Mucosa of descending colon (tissue), 3 donors: ENCODE measurements around the gene YWHAE. TPM values are rescaled to one million over a fixed set of nuclear protein-coding genes. Genes with fewer than 3 reads are reported as not detected.
"Not testable (repeated sequence)": the region's sequence is repeated elsewhere in the genome, so short reads cannot be mapped to it uniquely, and the experiment has no call there.

Experiments used
- ATAC-seq: fragments of 200-7000 bp; cut with Tn5 transposase; one replicate; pipeline ENCODE4 v1.9.1; 2020; ENCODE audit warnings: mild to moderate bottlenecking, moderate library complexity
- DNase-seq, 3 donors: peaks; one replicate each; pipeline ENCODE4 v3.0.0-alpha.2; 2020
- H3K36me3 ChIP-seq: fragments of 200-600 bp; one replicate; pipeline ENCODE4 v1.8.0; 2021; ENCODE audit warnings: low read depth, mild to moderate bottlenecking
- H3K4me1 ChIP-seq: fragments of 200-600 bp; one replicate; pipeline ENCODE4 v1.8.0; 2021; ENCODE audit warnings: low read depth, mild to moderate bottlenecking
- H3K4me3 ChIP-seq: fragments of 200-600 bp; one replicate; pipeline ENCODE4 v1.8.0; 2021; ENCODE audit warnings: mild to moderate bottlenecking
- H3K9me3 ChIP-seq: fragments of 200-600 bp; one replicate; pipeline ENCODE4 v1.8.0; 2021; ENCODE audit warnings: mild to moderate bottlenecking
- CTCF ChIP-seq: fragments of 200-600 bp; IDR thresholded peaks from one replicate; pipeline ENCODE4 v1.8.0; 2022; ENCODE audit warnings: antibody characterized with exemption, mild to moderate bottlenecking
- intact Hi-C, 2 donors: fragments of 100-400 bp; cut with DNase I in 1 of 2; cut with micrococcal nuclease in 1 of 2; formaldehyde crosslinking; loops; one replicate each; pipeline versions ENCODE4 v1.11.0 to v1.11.1; 2022; cut with DNase I, micrococcal nuclease
- total RNA-seq, 3 donors: library from RNA; stranded (reverse); fragmentation: NEBNext Ultra II Directional in 2 of 3; extraction: Animal tissue kit (Norgen Biotek cat#: 25700) in 2 of 3; gene quantifications; one replicate each; pipeline versions ENCODE4 v1.2.1 to v1.2.4, GENCODE V29; 2021 to 2023
- donor health status: DM: no; HTN: no; CAD: no; lungs with moderate emphysema.
- donor health status: DM: no; HTN: no; CAD: no.
- donor health status: DM: no; HTN: yes; CAD: no.

YWHAE gene
- total RNA-seq, 3 donors from 2014 or later = 370 to 494 (median 380) TPM

DNA sequence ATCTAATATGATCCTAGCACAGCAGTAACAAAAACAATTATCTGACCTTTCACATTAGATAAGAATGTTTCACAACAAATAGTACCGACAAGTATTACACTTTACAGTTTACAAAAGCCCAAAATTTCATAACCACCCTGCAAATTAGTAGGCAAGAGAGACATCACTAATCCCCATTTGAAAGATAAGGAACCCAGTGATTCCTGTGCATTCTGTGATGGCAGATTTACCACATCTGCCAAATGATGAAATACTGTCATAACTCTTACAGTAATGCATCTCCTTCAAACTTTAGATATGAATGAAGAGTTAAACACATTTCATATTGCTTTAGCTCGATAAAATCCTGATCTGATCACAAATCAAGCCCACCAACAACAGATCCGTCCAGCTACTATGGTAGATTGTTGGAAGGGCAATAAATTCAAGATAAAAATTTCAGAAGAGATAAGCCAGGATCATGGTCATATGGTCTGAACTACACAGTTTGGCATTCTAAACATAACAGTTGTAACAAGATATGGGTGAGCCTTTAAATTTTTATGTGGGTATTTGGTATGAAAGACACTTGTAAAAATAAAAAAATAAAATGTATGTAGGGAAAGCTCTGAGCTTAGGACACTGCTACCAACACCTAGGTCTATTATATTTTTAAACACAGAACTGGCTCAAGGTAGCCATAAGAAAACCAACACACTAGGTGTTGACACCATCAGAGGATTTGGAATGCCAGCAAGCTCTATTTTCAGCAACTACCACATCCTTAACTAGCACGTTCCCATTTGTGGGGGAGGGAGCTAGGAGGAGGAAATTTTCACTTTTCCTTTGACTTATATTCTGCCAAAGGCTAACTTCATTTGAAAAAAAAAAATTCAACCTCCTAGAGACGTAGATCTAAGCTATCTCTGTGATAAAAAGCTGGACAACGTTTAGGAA is 9.3 kb downstream of the YWHAE start:
- intact Hi-C loops = no loop called here
- DNase-seq = no peak
- peaks cover 80% of the 10 kb centered on the region for H3K4me1 ChIP-seq
- no peak overlapping the region for H3K4me3 ChIP-seq
- no peak for ATAC-seq
- H3K9me3 ChIP-seq = no peaks in the 10 kb centered on the region
- no peak for TF ChIP-seq CTCF
- no peaks in the 10 kb centered on the region for H3K36me3 ChIP-seq

DNA sequence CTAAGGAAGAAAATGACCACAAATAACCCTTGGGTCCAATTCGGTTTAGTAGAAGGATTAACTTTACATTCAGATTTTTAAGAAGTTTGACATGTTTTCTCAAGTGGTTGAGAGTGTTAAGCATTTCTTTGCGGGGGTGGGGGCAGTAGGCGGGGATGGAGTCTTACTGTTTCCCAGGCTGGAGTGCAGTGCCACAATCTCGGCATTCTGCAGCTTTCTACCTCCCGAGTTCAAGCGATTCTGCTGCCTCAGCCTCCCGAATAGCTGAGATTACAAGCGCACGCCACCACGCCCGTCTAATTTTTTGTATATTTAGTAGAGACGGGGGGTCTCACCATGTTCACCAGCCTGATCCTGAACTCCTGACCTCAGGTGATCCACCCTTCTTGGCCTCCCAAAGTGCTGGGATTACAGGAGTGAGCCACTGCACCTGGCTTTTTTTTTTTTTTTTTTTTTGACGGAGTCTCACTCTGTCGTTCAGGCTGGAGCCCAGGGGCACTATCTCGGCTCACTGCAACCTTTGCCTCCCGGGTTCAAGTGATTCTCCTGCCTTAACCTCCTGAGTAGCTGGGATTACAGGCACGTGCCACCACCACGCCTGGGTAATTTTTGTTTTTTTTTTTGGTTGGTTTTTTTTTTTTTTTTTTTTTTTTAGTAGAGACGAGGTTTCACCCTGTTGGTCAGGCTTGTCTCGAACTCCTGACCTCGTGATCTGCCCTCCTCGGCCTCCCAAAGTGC is 12.4 kb downstream of the YWHAE start:
- intact Hi-C loops, H3K9me3 ChIP-seq, H3K4me3 ChIP-seq, DNase-seq, H3K36me3 ChIP-seq, ATAC-seq: not testable (repeated sequence)
- peaks cover 66% of the 10 kb centered on the region for H3K4me1 ChIP-seq

DNA sequence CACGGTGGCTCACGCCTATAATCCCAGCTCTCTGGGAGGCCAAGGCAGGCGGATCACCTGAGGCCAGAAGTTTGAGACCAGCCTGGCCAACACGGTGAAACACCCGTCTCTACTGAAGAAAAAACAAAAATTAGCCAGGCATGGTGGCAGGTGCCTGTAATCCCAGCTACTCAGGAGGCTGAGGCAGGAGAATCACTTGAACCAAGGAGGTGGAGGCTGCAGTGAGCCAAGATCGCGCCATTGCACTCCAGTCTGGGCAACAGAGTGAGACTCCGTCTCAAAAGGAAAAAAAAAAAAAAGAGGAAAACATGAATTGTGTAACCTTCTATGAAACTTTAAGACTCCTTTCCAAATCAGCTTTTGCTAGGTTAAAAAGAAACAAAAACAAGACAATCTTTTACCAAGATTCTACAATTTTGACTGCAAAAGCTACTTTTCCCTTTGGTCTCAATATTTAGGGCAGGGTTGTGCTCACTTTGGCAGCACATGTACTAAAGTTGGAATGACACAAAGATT is 13.3 kb downstream of the YWHAE start:
- intact Hi-C loops, H3K9me3 ChIP-seq, H3K36me3 ChIP-seq, ATAC-seq, H3K4me3 ChIP-seq, DNase-seq: not testable (repeated sequence)
- peaks cover 58% of the 10 kb centered on the region for H3K4me1 ChIP-seq

GRCh38 chr17:1386265-1386664 is 13.8 kb downstream of the YWHAE start:
- H3K4me3 ChIP-seq = no peak overlapping the region
- ATAC-seq (no peak), DNase-seq (no peak)
- intact Hi-C loops = no loop called here
- no peaks in the 10 kb centered on the region for H3K36me3 ChIP-seq
- no peaks in the 10 kb centered on the region for H3K9me3 ChIP-seq
- TF ChIP-seq CTCF = no peak
- peaks cover 57% of the 10 kb centered on the region for H3K4me1 ChIP-seq

DNA sequence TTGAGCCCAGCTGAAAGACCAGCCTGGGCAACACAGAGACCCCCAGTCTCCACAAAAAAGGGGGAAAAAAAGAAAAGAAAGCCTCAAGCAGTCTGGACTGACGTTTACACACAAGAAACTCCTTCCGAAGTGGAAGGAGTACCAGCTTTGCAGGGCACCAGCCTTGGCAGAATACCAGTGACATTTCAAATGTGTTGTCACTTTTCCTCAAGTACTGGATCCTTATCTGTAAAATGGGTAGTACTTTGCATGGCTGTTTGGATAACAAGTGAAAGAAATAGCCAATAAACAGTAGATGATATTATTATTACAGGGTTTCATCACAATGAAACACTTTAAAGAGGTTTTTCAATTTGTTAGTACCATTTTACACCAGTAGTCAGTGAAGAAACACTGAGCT is 14.2 kb downstream of the YWHAE start:
- no peak for TF ChIP-seq CTCF
- Histone ChIP-seq H3K9me3 (no peaks in the 10 kb centered on the region), H3K36me3 (no peaks in the 10 kb centered on the region), H3K4me3 (no peak overlapping the region), H3K4me1 (peaks cover 57% of the 10 kb centered on the region)
- intact Hi-C loops = no loop called here
- DNase-seq = no peak
- no peak for ATAC-seq

- ATAC-seq (no peak), DNase-seq (no peak)
- H3K36me3 ChIP-seq = no peaks in the 10 kb centered on the region
- H3K9me3 ChIP-seq = no peaks in the 10 kb centered on the region
- no peak overlapping the region for H3K4me3 ChIP-seq
- intact Hi-C loops = no loop called here
- no peak for TF ChIP-seq CTCF
- peaks cover 57% of the 10 kb centered on the region for H3K4me1 ChIP-seq
Measured at GRCh38 chr17:1384905-1385435, 15.1 kb downstream of the YWHAE start.
